Prostate gland (tissue), 2 donors: ENCODE measurements around the gene DRC3.

ENCODE experiments used
- POLR2A ChIP-seq: fragments of 450-650 bp; IDR thresholded peaks from one replicate; pipeline ENCODE4 v1.6.1; 2016; ENCODE audit warnings: antibody characterized with exemption, mild to moderate bottlenecking
- POLR2AphosphoS5 ChIP-seq: sonication (generic); formaldehyde crosslinking; IDR thresholded peaks from one replicate; pipeline ENCODE4 v1.6.1; 2017; ENCODE audit warnings: antibody characterized with exemption
- TF ChIP-seq, protein P1 (sequence below), 4 experiments: fragments of 200-600 bp in 2 of 4; fragments of 450-650 bp in 2 of 4; sonication (generic) in 2 of 4; IDR thresholded peaks; 1 replicate in 3 of 4; 2 replicates in 1 of 4; pipeline ENCODE4 v1.5.1; 2016 to 2019; ENCODE audit warnings: antibody characterized with exemption in 4 of 4, mild to moderate bottlenecking in 2 of 4, moderate library complexity in 2 of 4

DNA sequence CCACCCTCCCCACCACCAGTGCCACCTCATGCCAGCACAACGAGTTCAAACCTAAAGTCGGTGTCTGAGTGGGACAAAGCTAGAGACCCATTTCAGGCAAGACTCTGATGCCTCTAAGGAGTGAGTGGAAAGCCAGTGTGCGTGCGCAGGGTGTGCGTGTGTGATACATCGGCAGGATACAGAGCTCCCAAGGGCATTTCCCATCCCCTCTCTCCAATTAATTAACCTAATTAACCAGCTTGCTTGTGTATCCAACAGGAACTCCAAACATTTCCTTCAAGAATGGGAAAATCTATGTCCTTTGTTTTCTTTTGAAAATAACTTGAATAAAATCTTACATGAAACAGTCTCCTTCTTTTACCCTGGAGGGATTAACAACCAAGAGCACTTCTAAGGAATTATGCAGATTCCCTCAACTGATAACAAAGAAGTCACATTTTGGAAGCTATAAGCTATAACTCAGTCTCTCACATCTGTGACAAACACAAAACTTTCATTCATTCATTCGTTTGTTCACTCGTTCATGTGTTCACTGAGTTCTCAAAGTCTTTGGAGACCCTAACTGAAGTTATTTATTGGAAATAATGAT lies 56.4 kb downstream of the DRC3 start:
- TF ChIP-seq, protein P1, sequence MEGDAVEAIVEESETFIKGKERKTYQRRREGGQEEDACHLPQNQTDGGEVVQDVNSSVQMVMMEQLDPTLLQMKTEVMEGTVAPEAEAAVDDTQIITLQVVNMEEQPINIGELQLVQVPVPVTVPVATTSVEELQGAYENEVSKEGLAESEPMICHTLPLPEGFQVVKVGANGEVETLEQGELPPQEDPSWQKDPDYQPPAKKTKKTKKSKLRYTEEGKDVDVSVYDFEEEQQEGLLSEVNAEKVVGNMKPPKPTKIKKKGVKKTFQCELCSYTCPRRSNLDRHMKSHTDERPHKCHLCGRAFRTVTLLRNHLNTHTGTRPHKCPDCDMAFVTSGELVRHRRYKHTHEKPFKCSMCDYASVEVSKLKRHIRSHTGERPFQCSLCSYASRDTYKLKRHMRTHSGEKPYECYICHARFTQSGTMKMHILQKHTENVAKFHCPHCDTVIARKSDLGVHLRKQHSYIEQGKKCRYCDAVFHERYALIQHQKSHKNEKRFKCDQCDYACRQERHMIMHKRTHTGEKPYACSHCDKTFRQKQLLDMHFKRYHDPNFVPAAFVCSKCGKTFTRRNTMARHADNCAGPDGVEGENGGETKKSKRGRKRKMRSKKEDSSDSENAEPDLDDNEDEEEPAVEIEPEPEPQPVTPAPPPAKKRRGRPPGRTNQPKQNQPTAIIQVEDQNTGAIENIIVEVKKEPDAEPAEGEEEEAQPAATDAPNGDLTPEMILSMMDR (IDR thresholded peaks at IDR 0.05): no peak
- TF ChIP-seq POLR2AphosphoS5 (no peak), POLR2A (no peak)
